HFFc6 (cell line): ENCODE measurements around the gene RGS3. TPM values are rescaled to one million over a fixed set of nuclear protein-coding genes. Genes with fewer than 3 reads are reported as not detected.

ENCODE experiments used
- DNase-seq: peaks from one replicate; pipeline ENCODE4 v3.0.0-alpha.2; 2018
- H3K27ac Mint-ChIP-seq: 2 replicates; pipeline ENCODE4 v1.8.0; 2020; ENCODE audit warnings: mild to moderate bottlenecking, mixed read lengths
- H3K27me3 Mint-ChIP-seq: 2 replicates; pipeline ENCODE4 v1.8.0; 2021; ENCODE audit warnings: mild to moderate bottlenecking, moderate library complexity, mixed read lengths; ENCODE audit not compliant: insufficient read depth
- H3K36me3 Mint-ChIP-seq: 2 replicates; pipeline ENCODE4 v1.8.0; 2021; ENCODE audit warnings: low read depth, mixed read lengths
- H3K4me1 Mint-ChIP-seq: 2 replicates; pipeline ENCODE4 v1.8.0; 2020; ENCODE audit warnings: low read depth, mixed read lengths
- H3K4me3 Mint-ChIP-seq: 2 replicates; pipeline ENCODE4 v1.8.0; 2020; ENCODE audit warnings: mild to moderate bottlenecking, moderate library complexity, mixed read lengths
- H3K9me3 Mint-ChIP-seq: 2 replicates; pipeline ENCODE4 v1.8.0; 2020; ENCODE audit warnings: mild to moderate bottlenecking, mixed read lengths
- CTCF ChIP-seq: fragments of 200-600 bp; sonication (generic); IDR thresholded peaks from 2 replicates; pipeline ENCODE4 v1.5.0; 2021; ENCODE audit warnings: antibody characterized with exemption, mild to moderate bottlenecking
- total RNA-seq, 6 experiments: library from RNA; stranded (reverse); fragmentation: NEBNext Ultra II Directional; extraction: Animal tissue kit (Norgen Biotek cat#: 25700); gene quantifications; 2 replicates in 1 of 6; 3 replicates in 5 of 6; pipeline ENCODE4 v1.2.3, GENCODE V29; 2021

The RGS3 gene
- total RNA-seq, 6 experiments from 2014 or later: 49.7 to 57.0 (median 52.5) TPM

- Mint-ChIP-seq H3K9me3 (no peaks in the 10 kb centered on the region), H3K27me3 (peaks cover 4% of the 10 kb centered on the region), H3K4me1 (peaks cover 50% of the 10 kb centered on the region), H3K4me3 (no peak overlapping the region), H3K36me3 (no peaks in the 10 kb centered on the region), H3K27ac (no peak overlapping the region)
- TF ChIP-seq CTCF: no peak
- DNase-seq: no peak
These were observed 52.3 kb downstream of the RGS3 start for GRCh38 chr9:113515862-113516261.

GRCh38 chr9:113516840-113517577, 53.5 kb downstream of the RGS3 start:
- Mint-ChIP-seq H3K9me3 (no peaks in the 10 kb centered on the region), H3K4me3 (no peak overlapping the region), H3K36me3 (no peaks in the 10 kb centered on the region), H3K27me3 (peaks cover 4% of the 10 kb centered on the region), H3K27ac (no peak overlapping the region), H3K4me1 (peaks cover 44% of the 10 kb centered on the region)
- no peak for DNase-seq
- no peak for TF ChIP-seq CTCF

GRCh38 chr9:113519426-113520108, 56.0 kb downstream of the RGS3 start:
- H3K36me3 Mint-ChIP-seq: no peaks in the 10 kb centered on the region
- TF ChIP-seq CTCF: no peak
- peaks cover 47% of the 10 kb centered on the region for H3K4me1 Mint-ChIP-seq
- H3K27me3 Mint-ChIP-seq: peaks cover 7% of the 10 kb centered on the region
- no peaks in the 10 kb centered on the region for H3K9me3 Mint-ChIP-seq
- no peak overlapping the region for H3K4me3 Mint-ChIP-seq
- peak; percentile 48 for DNase-seq
- H3K27ac Mint-ChIP-seq: no peak overlapping the region; the same call in 1 of the 2 replicates

- Mint-ChIP-seq H3K27me3 (peaks cover 7% of the 10 kb centered on the region), H3K9me3 (no peaks in the 10 kb centered on the region), H3K36me3 (no peaks in the 10 kb centered on the region), H3K27ac (no peak overlapping the region), H3K4me1 (peaks cover 47% of the 10 kb centered on the region), H3K4me3 (no peak overlapping the region)
- no peak for TF ChIP-seq CTCF
- DNase-seq: no peak
These were observed 56.6 kb downstream of the RGS3 start for GRCh38 chr9:113520109-113520642.

- H3K4me1 Mint-ChIP-seq: peaks cover 40% of the 10 kb centered on the region
- TF ChIP-seq CTCF: no peak
- no peak overlapping the region for H3K27ac Mint-ChIP-seq
- H3K27me3 Mint-ChIP-seq: peaks cover 5% of the 10 kb centered on the region
- no peak for DNase-seq
- no peak overlapping the region for H3K4me3 Mint-ChIP-seq
- H3K36me3 Mint-ChIP-seq: no peaks in the 10 kb centered on the region
- H3K9me3 Mint-ChIP-seq: no peaks in the 10 kb centered on the region
These were observed 58.2 kb downstream of the RGS3 start for GRCh38 chr9:113521693-113522255.
